Esophagus muscularis mucosa (tissue), 3 donors: ENCODE results near the gene TLR6.

Experiments used
- CTCF ChIP-seq, 3 experiments: fragments of 200-600 bp in 2 of 3; fragments of 450-650 bp in 1 of 3; sonication (generic) in 2 of 3; IDR thresholded peaks; one replicate each; pipeline ENCODE4 v1.5.1; 2017 to 2019; ENCODE audit warnings: antibody characterized with exemption in 3 of 3, mild to moderate bottlenecking in 2 of 3, moderate library complexity in 1 of 3
- POLR2A ChIP-seq: fragments of 450-650 bp; IDR thresholded peaks from one replicate; pipeline ENCODE4 v1.6.1; 2017; ENCODE audit warnings: antibody characterized with exemption, moderate library complexity, mild to moderate bottlenecking, low read depth

- no peak for TF ChIP-seq POLR2A
- no peak for TF ChIP-seq CTCF (IDR thresholded peaks at IDR 0.05)
Measured at GRCh38 chr4:38904682-38905081, 48.1 kb upstream of the TLR6 start.
